ENCODE results near the gene UAP1L1.

GRCh38 chr9:137070906-137071275 lies 6.4 kb upstream of the UAP1L1 start:
- TF ChIP-seq POLR2A (IDR thresholded peaks at IDR 0.05; ENCODE audit: control extremely low read depth in 1 of 2, low read depth in 2 of 2, low read length in 2 of 2), result no peak
- no peak for TF ChIP-seq CBX5 (IDR thresholded peaks at IDR 0.05; ENCODE audit: low read depth, low read length)
- TF ChIP-seq PHF8 (conservative IDR thresholded peaks at IDR 0.05; ENCODE audit: low read depth, low read length), result no peak
- TF ChIP-seq SIN3A (conservative IDR thresholded peaks at IDR 0.05 in 1 of 2, IDR thresholded peaks at IDR 0.05 in 1 of 2; ENCODE audit: low read depth in 1 of 2, low read length in 2 of 2), result no peak
- no peak for TF ChIP-seq POLR2AphosphoS5 (IDR thresholded peaks at IDR 0.05; ENCODE audit: low read depth, low read length)
- TF ChIP-seq RAD21 (IDR thresholded peaks at IDR 0.05 in 1 of 2, conservative IDR thresholded peaks at IDR 0.05 in 1 of 2; ENCODE audit: low read depth in 2 of 2, low read length in 2 of 2), result no peak
- peak in 1 of 3 experiments; percentile 10; a peak in 1 of 4 replicates for TF ChIP-seq CTCF (IDR thresholded peaks at IDR 0.05; ENCODE audit: control extremely low read depth in 1 of 3, insufficient read depth in 1 of 3, low read depth in 1 of 3, low read length in 3 of 3)
- TF ChIP-seq SP1 (IDR thresholded peaks at IDR 0.05; ENCODE audit: low read depth, low read length), result no peak
- TF ChIP-seq BACH1 (IDR thresholded peaks at IDR 0.05; ENCODE audit: low read length), result no peak; the same call in 1 of the 2 replicates
- no peak for TF ChIP-seq EP300 (IDR thresholded peaks at IDR 0.05; ENCODE audit: borderline replicate concordance in 1 of 2, low read depth in 2 of 2, low read length in 2 of 2)
